ENCODE data around the gene SOX12. TPM values are rescaled to one million over a fixed set of nuclear protein-coding genes. Genes with fewer than 3 reads are reported as not detected.

SOX12 gene
- total RNA-seq, 1 experiment from 2014 or later, result 40.4 TPM

DNA sequence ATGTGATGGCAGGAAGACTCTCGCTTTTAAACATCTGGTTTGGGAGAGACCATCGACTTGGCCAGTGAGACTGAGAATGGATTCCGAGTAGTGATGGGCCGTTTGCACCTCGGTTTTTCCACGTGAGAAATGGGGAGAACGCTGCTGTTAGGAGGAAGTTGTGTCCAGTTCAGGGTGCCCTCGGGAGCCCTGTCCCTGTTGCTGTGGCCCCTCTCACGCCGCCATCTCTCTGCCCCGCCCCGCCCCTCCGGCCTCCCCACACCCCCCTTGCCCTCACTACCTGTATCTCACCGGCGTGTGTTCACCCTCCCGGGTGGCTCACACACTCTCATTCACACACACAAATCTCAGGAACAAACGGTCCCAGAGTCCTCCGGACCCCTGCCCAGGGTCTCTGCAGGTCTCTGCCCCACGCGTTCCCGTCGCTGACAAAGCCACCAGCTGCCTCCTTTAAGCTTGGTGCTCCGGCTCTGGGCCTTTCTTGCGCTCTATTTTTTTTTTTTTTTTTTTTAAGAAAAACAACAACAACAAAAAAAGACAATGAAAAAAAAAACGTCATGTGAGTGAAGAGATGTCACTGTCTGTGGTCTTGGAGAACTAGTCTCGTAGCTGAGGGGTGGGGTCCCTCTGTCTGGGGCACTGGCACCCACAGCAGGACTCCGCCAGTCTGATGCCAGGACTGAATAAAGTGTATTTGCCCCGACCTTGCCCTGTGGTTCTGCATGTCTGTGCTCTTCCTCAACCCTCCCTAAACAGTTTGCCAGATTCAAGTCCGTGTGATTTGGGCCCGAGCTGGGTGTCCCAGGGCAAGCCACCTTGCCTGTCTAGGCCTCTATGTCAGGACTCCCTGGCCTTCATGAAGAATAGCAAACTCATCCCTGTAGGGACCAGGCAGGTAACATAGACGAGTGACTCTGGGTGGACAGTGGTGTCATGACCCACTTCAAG is 2.9 kb downstream of the SOX12 start:
- Histone ChIP-seq H3K4me1 (ENCODE audit: control insufficient read depth in 1 of 2, insufficient read depth in 2 of 2, low read length in 2 of 2) (peaks cover 6 to 57% of the 10 kb centered on the region in 2 experiments; a peak in 3 of 4 replicates), H3K27me3 (ENCODE audit: insufficient read depth, low read length) (no peaks in the 10 kb centered on the region), H4K20me1 (ENCODE audit: insufficient read depth) (no peaks in the 10 kb centered on the region), H3K36me3 (ENCODE audit: control insufficient read depth in 1 of 2, insufficient read depth in 2 of 2, low read length in 2 of 2) (0 out of 4 replicates have a peak, but pooled peaks cover 0 to 3% of the 10 kb centered on the region in 2 experiments), H3K9me3 (ENCODE audit: control insufficient read depth in 1 of 2, insufficient read depth in 1 of 2, low read depth in 1 of 2, low read length in 2 of 2) (no peaks in the 10 kb centered on the region), H3K9me2 (ENCODE audit: insufficient read depth) (no peaks in the 10 kb centered on the region), H3K9ac (ENCODE audit: low read length) (peak overlapping the region; percentile 81), H3K27ac (ENCODE audit: low read depth, low read length) (peak overlapping the region; percentile 99), H3K4me2 (ENCODE audit: low read length) (peak overlapping the region; percentile 90), H2AFZ (ENCODE audit: low read depth, low read length, poor library complexity, severe bottlenecking) (no peak overlapping the region), H3K4me3 (replicated peaks in 1 of 2; ENCODE audit: low read depth in 1 of 2, low read length in 2 of 2) (peak overlapping the region; percentile 81 to 87), H3K79me2 (ENCODE audit: insufficient read depth, low read length) (peaks cover 34% of the 10 kb centered on the region)
- no peak for TF ChIP-seq JUND (IDR thresholded peaks at IDR 0.05)
- TF ChIP-seq CEBPB (IDR thresholded peaks at IDR 0.05; ENCODE audit: low read depth), result no peak
- TF ChIP-seq POLR2AphosphoS5 (IDR thresholded peaks at IDR 0.05; ENCODE audit: low read depth, low read length), result no peak
- no peak for TF ChIP-seq ELF1 (IDR thresholded peaks at IDR 0.05; ENCODE audit: borderline replicate concordance, low read depth)
- no peak for TF ChIP-seq EGR1 (IDR thresholded peaks at IDR 0.05; ENCODE audit: low read depth)
- TF ChIP-seq, protein P1, sequence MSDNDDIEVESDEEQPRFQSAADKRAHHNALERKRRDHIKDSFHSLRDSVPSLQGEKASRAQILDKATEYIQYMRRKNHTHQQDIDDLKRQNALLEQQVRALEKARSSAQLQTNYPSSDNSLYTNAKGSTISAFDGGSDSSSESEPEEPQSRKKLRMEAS (IDR thresholded peaks at IDR 0.05), result no peak
- no peak for TF ChIP-seq YY1 (IDR thresholded peaks at IDR 0.05; ENCODE audit: extremely low read depth, insufficient replicate concordance, low read depth, low read length)
- TF ChIP-seq, protein P2, sequence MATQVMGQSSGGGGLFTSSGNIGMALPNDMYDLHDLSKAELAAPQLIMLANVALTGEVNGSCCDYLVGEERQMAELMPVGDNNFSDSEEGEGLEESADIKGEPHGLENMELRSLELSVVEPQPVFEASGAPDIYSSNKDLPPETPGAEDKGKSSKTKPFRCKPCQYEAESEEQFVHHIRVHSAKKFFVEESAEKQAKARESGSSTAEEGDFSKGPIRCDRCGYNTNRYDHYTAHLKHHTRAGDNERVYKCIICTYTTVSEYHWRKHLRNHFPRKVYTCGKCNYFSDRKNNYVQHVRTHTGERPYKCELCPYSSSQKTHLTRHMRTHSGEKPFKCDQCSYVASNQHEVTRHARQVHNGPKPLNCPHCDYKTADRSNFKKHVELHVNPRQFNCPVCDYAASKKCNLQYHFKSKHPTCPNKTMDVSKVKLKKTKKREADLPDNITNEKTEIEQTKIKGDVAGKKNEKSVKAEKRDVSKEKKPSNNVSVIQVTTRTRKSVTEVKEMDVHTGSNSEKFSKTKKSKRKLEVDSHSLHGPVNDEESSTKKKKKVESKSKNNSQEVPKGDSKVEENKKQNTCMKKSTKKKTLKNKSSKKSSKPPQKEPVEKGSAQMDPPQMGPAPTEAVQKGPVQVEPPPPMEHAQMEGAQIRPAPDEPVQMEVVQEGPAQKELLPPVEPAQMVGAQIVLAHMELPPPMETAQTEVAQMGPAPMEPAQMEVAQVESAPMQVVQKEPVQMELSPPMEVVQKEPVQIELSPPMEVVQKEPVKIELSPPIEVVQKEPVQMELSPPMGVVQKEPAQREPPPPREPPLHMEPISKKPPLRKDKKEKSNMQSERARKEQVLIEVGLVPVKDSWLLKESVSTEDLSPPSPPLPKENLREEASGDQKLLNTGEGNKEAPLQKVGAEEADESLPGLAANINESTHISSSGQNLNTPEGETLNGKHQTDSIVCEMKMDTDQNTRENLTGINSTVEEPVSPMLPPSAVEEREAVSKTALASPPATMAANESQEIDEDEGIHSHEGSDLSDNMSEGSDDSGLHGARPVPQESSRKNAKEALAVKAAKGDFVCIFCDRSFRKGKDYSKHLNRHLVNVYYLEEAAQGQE (IDR thresholded peaks at IDR 0.05; ENCODE audit: low read depth), result no peak
- TF ChIP-seq, protein P3, sequence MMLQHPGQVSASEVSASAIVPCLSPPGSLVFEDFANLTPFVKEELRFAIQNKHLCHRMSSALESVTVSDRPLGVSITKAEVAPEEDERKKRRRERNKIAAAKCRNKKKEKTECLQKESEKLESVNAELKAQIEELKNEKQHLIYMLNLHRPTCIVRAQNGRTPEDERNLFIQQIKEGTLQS (IDR thresholded peaks at IDR 0.05), result no peak
- TF ChIP-seq EZH2phosphoT487 (IDR thresholded peaks at IDR 0.05; ENCODE audit: borderline replicate concordance), result no peak
- TF ChIP-seq SRF (IDR thresholded peaks at IDR 0.05; ENCODE audit: low read depth), result no peak
- TF ChIP-seq, protein P4, sequence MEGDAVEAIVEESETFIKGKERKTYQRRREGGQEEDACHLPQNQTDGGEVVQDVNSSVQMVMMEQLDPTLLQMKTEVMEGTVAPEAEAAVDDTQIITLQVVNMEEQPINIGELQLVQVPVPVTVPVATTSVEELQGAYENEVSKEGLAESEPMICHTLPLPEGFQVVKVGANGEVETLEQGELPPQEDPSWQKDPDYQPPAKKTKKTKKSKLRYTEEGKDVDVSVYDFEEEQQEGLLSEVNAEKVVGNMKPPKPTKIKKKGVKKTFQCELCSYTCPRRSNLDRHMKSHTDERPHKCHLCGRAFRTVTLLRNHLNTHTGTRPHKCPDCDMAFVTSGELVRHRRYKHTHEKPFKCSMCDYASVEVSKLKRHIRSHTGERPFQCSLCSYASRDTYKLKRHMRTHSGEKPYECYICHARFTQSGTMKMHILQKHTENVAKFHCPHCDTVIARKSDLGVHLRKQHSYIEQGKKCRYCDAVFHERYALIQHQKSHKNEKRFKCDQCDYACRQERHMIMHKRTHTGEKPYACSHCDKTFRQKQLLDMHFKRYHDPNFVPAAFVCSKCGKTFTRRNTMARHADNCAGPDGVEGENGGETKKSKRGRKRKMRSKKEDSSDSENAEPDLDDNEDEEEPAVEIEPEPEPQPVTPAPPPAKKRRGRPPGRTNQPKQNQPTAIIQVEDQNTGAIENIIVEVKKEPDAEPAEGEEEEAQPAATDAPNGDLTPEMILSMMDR (IDR thresholded peaks at IDR 0.05 in 2 of 3, conservative IDR thresholded peaks at IDR 0.05 in 1 of 3; ENCODE audit: borderline replicate concordance in 1 of 3, insufficient read depth in 1 of 3, low read depth in 2 of 3, low read length in 2 of 3), result no peak
- TF ChIP-seq ZFX (IDR thresholded peaks at IDR 0.05), result no peak
- no peak for TF ChIP-seq TCF7L2 (IDR thresholded peaks at IDR 0.05; ENCODE audit: borderline replicate concordance, extremely low read depth, insufficient read depth, insufficient read length)
- RAD21 ChIA-PET (ENCODE audit: low non-redundant PET in 1 of 2, low total read pairs in 2 of 2, uncharacterized antibody in 2 of 2, unreplicated experiment in 2 of 2), result no interaction called here
- CTCF ChIA-PET, result interaction anchor here (0.6 kb wide), 1 partner anchor 1107 kb away, joined by 3 read pairs; no protein-coding TSS in a partner anchor
- intact Hi-C loops (cut with micrococcal nuclease), result no loop called here
- DNase-seq (ENCODE audit: low read depth, low spot score) (no peak), ATAC-seq (no peak)
- no TSS peak for BruUV-seq (replicated peaks)
- POLR2A ChIA-PET, result interaction anchor here (1.4 kb wide), 1 partner anchor 13 kb away, joined by 3 read pairs; no protein-coding TSS in a partner anchor

Measured in HCT116 (cell line).